GM23338 (cell line): ENCODE data around the gene C2orf92. TPM values are rescaled to one million over a fixed set of nuclear protein-coding genes. Genes with fewer than 3 reads are reported as not detected.

Source experiments
- ATAC-seq: fragments of 200-7000 bp; cut with Tn5 transposase; 3 replicates; pipeline ENCODE4 v1.9.1; 2020
- DNase-seq: peaks from one replicate; pipeline ENCODE4 v3.0.0-alpha.2; 2015; ENCODE audit warnings: low spot score
- H2AFZ ChIP-seq: fragments of 200-600 bp; sonication (generic); 2 replicates; pipeline ENCODE4 v1.8.0; 2016; ENCODE audit warnings: antibody characterized with exemption, mild to moderate bottlenecking, moderate library complexity
- H3F3A ChIP-seq: fragments of 200-600 bp; sonication (generic); replicated peaks from 2 replicates; pipeline ENCODE4 v1.8.0; 2017; ENCODE audit warnings: antibody characterized with exemption, mixed run types, low read depth
- H3K27ac ChIP-seq: fragments of 200-600 bp; sonication (generic); 2 replicates; pipeline ENCODE4 v1.6.1; 2016; ENCODE audit warnings: low read depth
- H3K27me3 ChIP-seq: fragments of 200-600 bp; sonication (generic); 2 replicates; pipeline ENCODE4 v1.8.0; 2016; ENCODE audit warnings: mild to moderate bottlenecking, mixed run types, moderate library complexity; ENCODE audit not compliant: insufficient read depth
- H3K36me3 ChIP-seq: fragments of 200-600 bp; sonication (generic); 2 replicates; pipeline ENCODE4 v1.8.0; 2016; ENCODE audit warnings: mild to moderate bottlenecking; ENCODE audit not compliant: insufficient read depth
- H3K4me1 ChIP-seq: fragments of 200-600 bp; sonication (generic); 2 replicates; pipeline ENCODE4 v1.8.0; 2016; ENCODE audit warnings: mild to moderate bottlenecking, moderate library complexity; ENCODE audit not compliant: insufficient read depth
- H3K4me2 ChIP-seq: fragments of 200-600 bp; sonication (generic); 2 replicates; pipeline ENCODE4 v1.7.1; 2017; ENCODE audit warnings: mixed run types
- H3K4me3 ChIP-seq: fragments of 200-600 bp; sonication (generic); 2 replicates; pipeline ENCODE4 v1.6.1; 2016; ENCODE audit warnings: mixed run types
- H3K79me2 ChIP-seq: fragments of 200-600 bp; sonication (generic); replicated peaks from 2 replicates; pipeline ENCODE4 v1.8.0; 2017; ENCODE audit warnings: mild to moderate bottlenecking; ENCODE audit not compliant: insufficient read depth
- H3K9me2 ChIP-seq: fragments of 200-600 bp; sonication (generic); 2 replicates; pipeline ENCODE4 v1.8.0; 2017; ENCODE audit not compliant: insufficient read depth
- H4K20me1 ChIP-seq: fragments of 200-600 bp; sonication (generic); replicated peaks from 2 replicates; pipeline ENCODE4 v1.8.0; 2017; ENCODE audit warnings: mild to moderate bottlenecking; ENCODE audit not compliant: insufficient read depth
- H3K27ac Mint-ChIP-seq: 2 replicates; pipeline ENCODE4 v1.8.0; 2020; ENCODE audit warnings: inconsistent platforms, mild to moderate bottlenecking, moderate library complexity, mixed read lengths
- H3K27me3 Mint-ChIP-seq: 3 replicates; pipeline ENCODE4 v1.8.0; 2022; ENCODE audit warnings: low read depth, mild to moderate bottlenecking, moderate library complexity, mixed read lengths, inconsistent platforms; ENCODE audit not compliant: insufficient read depth, poor library complexity
- H3K36me3 Mint-ChIP-seq: 3 replicates; pipeline ENCODE4 v1.8.0; 2021; ENCODE audit warnings: low read depth, mild to moderate bottlenecking, inconsistent platforms, moderate library complexity, mixed read lengths
- H3K4me1 Mint-ChIP-seq: 3 replicates; pipeline ENCODE4 v1.8.0; 2020; ENCODE audit warnings: mild to moderate bottlenecking, inconsistent platforms, mixed read lengths
- H3K4me3 Mint-ChIP-seq: 3 replicates; pipeline ENCODE4 v1.8.0; 2021; ENCODE audit warnings: moderate library complexity, mild to moderate bottlenecking, inconsistent platforms, mixed read lengths
- H3K9me3 Mint-ChIP-seq: 3 replicates; pipeline ENCODE4 v1.8.0; 2020; ENCODE audit warnings: moderate library complexity, mild to moderate bottlenecking, inconsistent platforms, mixed read lengths
- EZH2 ChIP-seq: fragments of 200-600 bp; sonication (generic); IDR thresholded peaks from one replicate; pipeline ENCODE4 v1.8.0; 2017; ENCODE audit warnings: antibody characterized with exemption, mild to moderate bottlenecking, low read depth; ENCODE audit not compliant: unreplicated experiment
- EZH2phosphoT487 ChIP-seq: fragments of 200-600 bp; sonication (generic); IDR thresholded peaks from one replicate; pipeline ENCODE4 v1.8.1; 2018; ENCODE audit warnings: antibody characterized with exemption; ENCODE audit not compliant: unreplicated experiment
- JUNB ChIP-seq: IDR thresholded peaks from one replicate; pipeline ENCODE4 v1.6.1; 2016; ENCODE audit warnings: antibody characterized with exemption; ENCODE audit not compliant: unreplicated experiment
- NANOG ChIP-seq: IDR thresholded peaks from 2 replicates; pipeline ENCODE4 v1.6.1; 2016; ENCODE audit warnings: antibody characterized with exemption, borderline replicate concordance
- STAT1 ChIP-seq: IDR thresholded peaks from one replicate; pipeline ENCODE4 v1.6.1; 2016; ENCODE audit warnings: antibody characterized with exemption; ENCODE audit not compliant: unreplicated experiment
- ZNF331 ChIP-seq: fragments of 250-450 bp; sonication (Bioruptor Pico); IDR thresholded peaks from 2 replicates; pipeline ENCODE4 v1.5.0; 2020; ENCODE audit warnings: low read depth, mild to moderate bottlenecking, moderate library complexity
- polyA plus RNA-seq: library from polyadenylated mRNA; unstranded; fragments of >200 nt; fragmentation: Nextera tagmentation; extraction: Ambion mirVana; gene quantifications from 2 replicates; pipeline ENCODE4 v1.2.1, GENCODE V29; 2016
- total RNA-seq: library from RNA; depleted of rRNA; stranded (reverse); fragments of >200 nt; shearing (Covaris generic); gene quantifications from 2 replicates; pipeline ENCODE4 v1.2.3, GENCODE V29; 2014
- TF ChIP-seq, protein P1 (sequence below): fragments of 250-450 bp; sonication (Bioruptor Pico); IDR thresholded peaks from 2 replicates; pipeline ENCODE4 v1.5.0; 2020; ENCODE audit warnings: mild to moderate bottlenecking, moderate library complexity
- TF ChIP-seq, protein P2 (sequence below): IDR thresholded peaks from 2 replicates; pipeline ENCODE4 v1.6.1; 2016; ENCODE audit warnings: antibody characterized with exemption

C2orf92 gene
- total and polyA plus RNA-seq, 2 experiments from 2014 or later = 1.7 to 2.6 TPM

DNA sequence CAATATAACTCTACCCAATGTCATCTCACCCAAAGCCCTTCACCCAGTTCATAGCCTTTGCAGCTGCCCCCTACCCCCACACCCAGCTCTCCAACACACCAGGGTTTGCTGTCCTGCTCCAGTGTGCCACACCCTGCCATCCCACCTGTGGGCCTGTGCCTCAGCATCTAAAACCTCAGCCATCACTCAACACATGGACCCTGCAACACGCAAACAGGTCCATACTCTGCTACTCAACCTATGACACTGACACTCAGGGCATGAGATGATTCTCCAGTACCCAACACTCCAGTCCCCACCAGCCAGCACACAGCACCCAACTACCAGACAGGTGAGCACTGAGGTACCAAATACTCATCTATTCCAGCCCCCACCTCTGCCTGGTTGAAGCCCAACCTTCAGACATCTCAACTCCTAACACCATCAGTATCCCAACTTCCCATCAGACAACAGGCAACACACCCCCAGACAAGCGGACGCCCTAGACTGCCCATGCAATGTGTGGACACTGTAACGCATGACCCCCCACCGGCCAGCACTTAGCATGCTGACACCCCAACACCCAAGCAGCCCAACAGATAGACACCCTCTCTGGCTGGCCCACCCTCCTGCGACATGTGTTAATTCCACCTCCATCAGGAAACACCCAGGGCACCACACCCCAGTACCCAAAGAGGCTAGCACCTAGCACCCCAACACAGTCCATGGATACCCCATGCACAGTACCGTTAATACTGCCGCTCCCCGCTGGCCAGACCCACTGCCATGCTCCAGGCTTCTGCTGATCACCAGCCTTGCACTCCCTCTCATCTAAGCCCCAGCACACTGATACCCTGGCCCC, 68.9 kb downstream of the C2orf92 start:
- no peaks in the 10 kb centered on the region for H3F3A ChIP-seq
- H3K4me2 ChIP-seq = no peak overlapping the region
- no peak overlapping the region for H3K27ac ChIP-seq
- H3K4me1 ChIP-seq = no peaks in the 10 kb centered on the region
- no peak for DNase-seq
- no peaks in the 10 kb centered on the region for H4K20me1 ChIP-seq
- Mint-ChIP-seq H3K4me3 (no peak overlapping the region), H3K9me3 (no peaks in the 10 kb centered on the region), H3K4me1 (peaks cover 4% of the 10 kb centered on the region; the same call in 2 of the 3 replicates), H3K27ac (no peak overlapping the region), H3K36me3 (no peaks in the 10 kb centered on the region; the same call in 2 of the 3 replicates), H3K27me3 (peaks cover 21% of the 10 kb centered on the region)
- 0 out of 2 replicates have a peak, but pooled peaks cover 4% of the 10 kb centered on the region for H3K9me2 ChIP-seq
- no peak overlapping the region for H3K4me3 ChIP-seq
- H3K36me3 ChIP-seq = no peaks in the 10 kb centered on the region
- TF ChIP-seq JUNB (no peak), ZNF331 (CRISPR knock-in tag) (no peak), NANOG (no peak), STAT1 (no peak), EZH2phosphoT487 (no peak), EZH2 (no peak)
- TF ChIP-seq, protein P1, sequence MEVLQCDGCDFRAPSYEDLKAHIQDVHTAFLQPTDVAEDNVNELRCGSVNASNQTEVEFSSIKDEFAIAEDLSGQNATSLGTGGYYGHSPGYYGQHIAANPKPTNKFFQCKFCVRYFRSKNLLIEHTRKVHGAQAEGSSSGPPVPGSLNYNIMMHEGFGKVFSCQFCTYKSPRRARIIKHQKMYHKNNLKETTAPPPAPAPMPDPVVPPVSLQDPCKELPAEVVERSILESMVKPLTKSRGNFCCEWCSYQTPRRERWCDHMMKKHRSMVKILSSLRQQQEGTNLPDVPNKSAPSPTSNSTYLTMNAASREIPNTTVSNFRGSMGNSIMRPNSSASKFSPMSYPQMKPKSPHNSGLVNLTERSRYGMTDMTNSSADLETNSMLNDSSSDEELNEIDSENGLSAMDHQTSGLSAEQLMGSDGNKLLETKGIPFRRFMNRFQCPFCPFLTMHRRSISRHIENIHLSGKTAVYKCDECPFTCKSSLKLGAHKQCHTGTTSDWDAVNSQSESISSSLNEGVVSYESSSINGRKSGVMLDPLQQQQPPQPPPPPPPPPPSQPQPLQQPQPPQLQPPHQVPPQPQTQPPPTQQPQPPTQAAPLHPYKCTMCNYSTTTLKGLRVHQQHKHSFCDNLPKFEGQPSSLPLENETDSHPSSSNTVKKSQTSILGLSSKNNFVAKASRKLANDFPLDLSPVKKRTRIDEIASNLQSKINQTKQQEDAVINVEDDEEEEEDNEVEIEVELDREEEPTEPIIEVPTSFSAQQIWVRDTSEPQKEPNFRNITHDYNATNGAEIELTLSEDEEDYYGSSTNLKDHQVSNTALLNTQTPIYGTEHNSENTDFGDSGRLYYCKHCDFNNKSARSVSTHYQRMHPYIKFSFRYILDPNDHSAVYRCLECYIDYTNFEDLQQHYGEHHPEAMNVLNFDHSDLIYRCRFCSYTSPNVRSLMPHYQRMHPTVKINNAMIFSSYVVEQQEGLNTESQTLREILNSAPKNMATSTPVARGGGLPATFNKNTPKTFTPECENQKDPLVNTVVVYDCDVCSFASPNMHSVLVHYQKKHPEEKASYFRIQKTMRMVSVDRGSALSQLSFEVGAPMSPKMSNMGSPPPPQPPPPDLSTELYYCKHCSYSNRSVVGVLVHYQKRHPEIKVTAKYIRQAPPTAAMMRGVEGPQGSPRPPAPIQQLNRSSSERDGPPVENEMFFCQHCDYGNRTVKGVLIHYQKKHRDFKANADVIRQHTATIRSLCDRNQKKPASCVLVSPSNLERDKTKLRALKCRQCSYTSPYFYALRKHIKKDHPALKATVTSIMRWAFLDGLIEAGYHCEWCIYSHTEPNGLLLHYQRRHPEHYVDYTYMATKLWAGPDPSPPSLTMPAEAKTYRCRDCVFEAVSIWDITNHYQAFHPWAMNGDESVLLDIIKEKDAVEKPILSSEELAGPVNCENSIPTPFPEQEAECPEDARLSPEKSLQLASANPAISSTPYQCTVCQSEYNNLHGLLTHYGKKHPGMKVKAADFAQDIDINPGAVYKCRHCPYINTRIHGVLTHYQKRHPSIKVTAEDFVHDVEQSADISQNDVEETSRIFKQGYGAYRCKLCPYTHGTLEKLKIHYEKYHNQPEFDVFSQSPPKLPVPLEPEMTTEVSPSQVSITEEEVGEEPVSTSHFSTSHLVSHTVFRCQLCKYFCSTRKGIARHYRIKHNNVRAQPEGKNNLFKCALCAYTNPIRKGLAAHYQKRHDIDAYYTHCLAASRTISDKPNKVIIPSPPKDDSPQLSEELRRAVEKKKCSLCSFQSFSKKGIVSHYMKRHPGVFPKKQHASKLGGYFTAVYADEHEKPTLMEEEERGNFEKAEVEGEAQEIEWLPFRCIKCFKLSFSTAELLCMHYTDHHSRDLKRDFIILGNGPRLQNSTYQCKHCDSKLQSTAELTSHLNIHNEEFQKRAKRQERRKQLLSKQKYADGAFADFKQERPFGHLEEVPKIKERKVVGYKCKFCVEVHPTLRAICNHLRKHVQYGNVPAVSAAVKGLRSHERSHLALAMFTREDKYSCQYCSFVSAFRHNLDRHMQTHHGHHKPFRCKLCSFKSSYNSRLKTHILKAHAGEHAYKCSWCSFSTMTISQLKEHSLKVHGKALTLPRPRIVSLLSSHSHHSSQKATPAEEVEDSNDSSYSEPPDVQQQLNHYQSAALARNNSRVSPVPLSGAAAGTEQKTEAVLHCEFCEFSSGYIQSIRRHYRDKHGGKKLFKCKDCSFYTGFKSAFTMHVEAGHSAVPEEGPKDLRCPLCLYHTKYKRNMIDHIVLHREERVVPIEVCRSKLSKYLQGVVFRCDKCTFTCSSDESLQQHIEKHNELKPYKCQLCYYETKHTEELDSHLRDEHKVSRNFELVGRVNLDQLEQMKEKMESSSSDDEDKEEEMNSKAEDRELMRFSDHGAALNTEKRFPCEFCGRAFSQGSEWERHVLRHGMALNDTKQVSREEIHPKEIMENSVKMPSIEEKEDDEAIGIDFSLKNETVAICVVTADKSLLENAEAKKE (CRISPR knock-in tag) = no peak
- TF ChIP-seq, protein P2, sequence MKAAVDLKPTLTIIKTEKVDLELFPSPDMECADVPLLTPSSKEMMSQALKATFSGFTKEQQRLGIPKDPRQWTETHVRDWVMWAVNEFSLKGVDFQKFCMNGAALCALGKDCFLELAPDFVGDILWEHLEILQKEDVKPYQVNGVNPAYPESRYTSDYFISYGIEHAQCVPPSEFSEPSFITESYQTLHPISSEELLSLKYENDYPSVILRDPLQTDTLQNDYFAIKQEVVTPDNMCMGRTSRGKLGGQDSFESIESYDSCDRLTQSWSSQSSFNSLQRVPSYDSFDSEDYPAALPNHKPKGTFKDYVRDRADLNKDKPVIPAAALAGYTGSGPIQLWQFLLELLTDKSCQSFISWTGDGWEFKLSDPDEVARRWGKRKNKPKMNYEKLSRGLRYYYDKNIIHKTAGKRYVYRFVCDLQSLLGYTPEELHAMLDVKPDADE = no peak
- no peak overlapping the region for H2AFZ ChIP-seq
- ATAC-seq = no peak
- no peaks in the 10 kb centered on the region for H3K27me3 ChIP-seq
- no peaks in the 10 kb centered on the region for H3K79me2 ChIP-seq
